HG03571 (cell line): ENCODE measurements around the gene MZT2B.
A peak's percentile ranks its signal among the peaks of the same experiment; 100 is the strongest.
"Not testable (repeated sequence)": the region's sequence is repeated elsewhere in the genome, so short reads cannot be mapped to it uniquely, and the experiment has no call there.

Experiments used
- ATAC-seq: cut with Tn5 transposase; IDR thresholded peaks from one replicate; pipeline ENCODE4 v1.9.1; 2021; ENCODE audit not compliant: unreplicated experiment

Gene MZT2B, protein sequence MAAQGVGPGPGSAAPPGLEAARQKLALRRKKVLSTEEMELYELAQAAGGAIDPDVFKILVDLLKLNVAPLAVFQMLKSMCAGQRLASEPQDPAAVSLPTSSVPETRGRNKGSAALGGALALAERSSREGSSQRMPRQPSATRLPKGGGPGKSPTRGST

DNA sequence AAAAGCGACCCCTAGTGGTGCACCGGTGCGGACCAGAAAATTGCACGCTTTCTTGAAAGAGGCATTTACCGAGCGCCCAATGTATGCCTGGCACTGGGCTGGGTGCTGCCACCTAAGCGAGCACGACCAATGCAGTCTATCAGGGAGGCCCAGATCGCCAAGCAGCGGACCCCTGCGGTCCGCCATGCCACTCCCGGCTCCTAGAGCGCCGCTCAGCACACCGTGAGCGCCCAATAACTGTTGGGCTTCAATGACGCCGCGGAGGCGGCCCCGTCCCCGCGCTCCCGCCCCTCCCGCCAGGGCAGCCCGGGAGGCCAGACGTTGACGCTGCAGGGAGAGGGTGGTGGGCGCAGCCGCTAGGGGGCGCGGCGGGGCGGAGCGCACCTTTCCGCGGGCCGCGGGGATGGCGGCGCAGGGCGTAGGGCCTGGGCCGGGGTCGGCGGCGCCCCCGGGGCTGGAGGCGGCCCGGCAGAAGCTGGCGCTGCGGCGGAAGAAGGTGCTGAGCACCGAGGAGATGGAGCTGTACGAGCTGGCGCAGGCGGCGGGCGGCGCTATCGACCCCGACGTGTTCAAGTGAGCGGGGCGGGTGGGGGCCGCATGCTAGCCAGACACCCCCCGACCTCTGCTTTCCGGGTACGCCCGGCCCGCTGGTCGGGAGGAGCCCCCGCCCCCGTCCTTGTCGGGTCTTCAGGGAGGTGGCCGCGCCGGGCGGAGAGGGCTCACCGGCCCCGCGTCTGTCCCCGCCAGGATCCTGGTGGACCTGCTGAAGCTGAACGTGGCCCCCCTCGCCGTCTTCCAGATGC is at the start of gene MZT2B:
Gene MZT2B, plus strand, starts transcription at position 383 of the 803 bp plus-strand sequence. Its CDS starts 21 bp downstream, at position 404.
- ATAC-seq = peak; percentile 86

DNA sequence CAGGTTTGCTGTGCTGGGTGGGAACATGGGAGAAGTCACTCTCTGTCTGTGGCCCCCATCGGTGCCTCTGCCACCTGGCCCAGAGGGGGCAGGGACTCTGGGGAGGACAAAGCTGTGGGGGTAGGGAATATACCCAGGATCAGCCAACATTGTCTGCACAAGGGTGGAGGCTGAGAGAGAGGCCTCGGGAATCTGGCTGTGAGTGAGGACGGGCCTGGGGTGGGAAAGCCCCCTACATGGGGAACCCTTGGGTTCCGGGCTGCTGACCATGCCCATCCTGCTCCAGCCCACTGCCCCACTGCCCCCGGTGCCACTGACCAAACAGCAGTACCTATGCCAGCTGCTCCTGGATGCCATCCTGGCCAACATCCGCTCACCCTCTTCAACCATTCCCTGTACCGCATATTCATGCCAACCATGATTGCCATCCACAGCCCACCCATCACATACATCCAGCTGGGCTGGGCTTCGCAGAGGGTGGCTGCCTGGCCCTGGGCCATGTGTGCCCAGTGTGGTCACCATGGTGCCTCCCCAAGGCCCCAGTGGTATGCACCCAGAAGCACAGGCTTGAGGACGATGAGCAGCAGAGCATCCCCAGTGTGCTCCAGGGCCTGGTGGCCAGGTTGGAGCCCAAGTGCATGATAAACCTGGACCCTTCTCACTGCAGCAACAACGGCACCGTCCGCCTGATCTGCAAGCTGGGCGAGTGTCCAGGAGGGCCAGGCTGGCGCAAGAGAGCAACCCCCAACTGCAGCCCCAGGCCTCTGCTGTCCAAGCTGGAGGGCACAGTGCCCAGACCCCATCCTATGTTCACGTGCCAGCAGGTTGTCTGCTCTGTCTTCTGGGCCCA is 46.1 kb upstream of the MZT2B start:
- no peak for ATAC-seq

DNA sequence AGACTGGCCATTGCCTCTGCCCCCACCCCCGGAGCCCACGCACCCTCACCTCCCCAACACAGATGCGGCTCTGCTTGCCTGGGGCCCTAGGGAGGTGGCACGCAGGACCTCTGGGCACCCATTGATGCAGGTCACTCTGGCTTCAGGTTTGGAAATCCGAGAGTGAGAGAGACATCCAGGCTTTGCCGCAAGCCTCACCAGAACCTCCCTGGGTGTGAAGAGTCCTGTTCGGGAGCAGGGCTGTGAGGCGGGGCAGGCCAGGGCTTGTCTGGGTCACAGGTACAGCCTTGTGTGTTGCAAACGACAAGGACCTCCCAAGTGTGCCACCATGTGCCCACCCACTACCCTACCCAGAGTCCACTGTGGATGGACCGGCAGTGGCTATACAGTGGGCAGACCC is 45.5 kb upstream of the MZT2B start:
- not testable (repeated sequence) for ATAC-seq

DNA sequence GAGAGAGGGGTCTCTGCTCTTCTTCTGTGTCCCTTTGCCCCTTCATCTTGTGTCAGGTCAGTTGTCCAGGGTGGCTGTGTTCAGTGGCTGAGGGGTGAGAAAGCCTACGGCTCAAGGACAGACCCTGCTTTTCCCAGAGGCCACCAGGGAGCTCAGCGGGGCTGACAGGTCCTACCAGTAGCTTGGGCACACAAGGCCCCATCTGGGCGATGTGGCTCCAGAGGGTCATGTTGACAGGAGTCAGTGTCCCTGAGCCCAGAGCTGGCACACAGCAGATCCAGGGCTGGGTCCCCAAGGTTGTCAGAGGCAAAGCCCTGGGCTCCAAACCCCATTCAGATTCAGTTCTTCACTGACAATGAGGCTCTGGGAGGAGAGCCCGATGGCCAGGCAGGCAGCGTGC is 44.9 kb upstream of the MZT2B start:
- ATAC-seq = not testable (repeated sequence)

DNA sequence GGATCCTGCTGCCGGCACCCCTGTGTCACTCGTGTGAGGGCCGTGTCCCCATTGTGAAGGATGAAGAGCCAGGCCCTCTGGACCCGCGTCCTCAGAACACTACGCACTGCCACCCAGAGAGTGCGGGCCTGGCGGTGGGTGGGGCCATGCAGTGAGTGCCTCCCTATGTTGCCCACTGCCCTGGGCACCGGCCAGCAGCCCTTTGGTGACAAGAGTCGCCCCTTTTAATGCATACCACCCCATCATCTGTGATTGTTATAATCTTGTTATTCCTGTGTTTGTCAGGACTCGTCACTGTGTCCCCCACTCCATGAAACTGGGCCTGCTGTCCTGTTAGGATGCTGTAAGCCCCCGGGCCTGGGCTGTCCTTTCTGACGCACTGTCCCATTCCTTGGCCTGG is 43.7 kb upstream of the MZT2B start:
- ATAC-seq = not testable (repeated sequence)

DNA sequence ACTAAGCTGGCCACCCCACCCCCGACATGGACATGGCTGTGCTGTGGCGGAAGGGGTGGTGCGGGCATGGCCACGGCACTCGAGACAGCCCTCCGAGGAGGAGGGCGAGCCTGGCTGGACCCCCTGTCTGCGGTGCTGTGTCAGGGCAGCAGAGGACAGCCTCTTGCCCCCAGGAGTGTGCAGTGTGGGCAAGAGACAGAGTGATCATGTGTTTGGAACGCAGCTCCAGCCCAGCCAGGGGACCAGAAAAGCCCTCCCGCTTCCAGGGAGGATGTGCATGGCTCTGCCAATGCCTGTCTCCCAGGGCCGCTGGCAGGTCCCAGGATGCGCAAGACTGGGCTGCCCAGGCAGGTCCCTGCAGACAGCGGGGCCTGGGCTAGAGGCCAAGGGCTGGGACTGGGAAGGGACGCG is 43.2 kb upstream of the MZT2B start:
- not testable (repeated sequence) for ATAC-seq

DNA sequence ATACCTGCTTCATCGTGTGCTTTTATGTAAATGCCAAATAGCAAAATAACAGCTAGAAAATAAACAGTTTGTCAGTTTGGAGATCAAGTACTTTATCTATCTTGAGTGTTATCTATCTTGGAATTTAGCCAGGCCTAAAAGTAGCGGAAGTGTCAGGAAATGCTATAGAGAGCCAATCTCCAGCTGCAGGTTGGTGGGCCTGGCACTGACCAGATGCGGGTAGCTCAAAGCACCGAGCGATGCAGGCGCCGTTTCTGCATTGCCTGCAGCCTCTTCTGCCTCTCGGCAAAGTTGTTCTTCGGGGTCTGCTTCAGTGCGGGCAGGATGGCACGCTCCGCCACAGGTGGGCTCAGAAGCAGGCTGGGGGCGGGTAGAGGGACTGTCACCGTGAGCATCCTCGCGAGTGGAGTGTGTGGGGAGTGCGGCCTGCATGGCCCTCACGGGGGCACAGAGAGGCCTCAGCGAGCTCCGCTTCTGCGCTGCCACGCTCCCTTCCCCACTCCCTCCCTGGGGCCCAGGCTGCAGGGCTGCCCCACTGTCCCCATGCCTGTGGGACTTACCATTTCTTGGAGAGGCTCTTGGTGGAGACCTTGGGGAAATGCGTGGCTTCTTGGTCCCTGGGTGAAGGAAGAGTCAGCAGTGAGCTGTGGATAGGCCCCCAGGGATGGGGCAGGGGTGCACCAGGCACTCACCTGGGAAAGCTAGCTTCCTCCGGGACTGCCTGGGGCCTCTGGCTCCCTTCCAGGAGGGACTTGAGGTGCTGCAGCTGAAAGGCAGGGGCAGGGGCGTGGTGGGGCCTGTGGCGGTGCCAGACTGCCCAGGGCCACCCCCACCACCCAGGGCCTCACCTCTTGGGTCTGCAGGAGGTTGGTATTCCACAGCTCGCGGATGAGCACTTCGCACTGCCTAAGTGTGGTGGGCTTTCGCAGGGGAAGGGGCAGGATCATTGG is 42.5 kb upstream of the MZT2B start:
- ATAC-seq = not testable (repeated sequence)

DNA sequence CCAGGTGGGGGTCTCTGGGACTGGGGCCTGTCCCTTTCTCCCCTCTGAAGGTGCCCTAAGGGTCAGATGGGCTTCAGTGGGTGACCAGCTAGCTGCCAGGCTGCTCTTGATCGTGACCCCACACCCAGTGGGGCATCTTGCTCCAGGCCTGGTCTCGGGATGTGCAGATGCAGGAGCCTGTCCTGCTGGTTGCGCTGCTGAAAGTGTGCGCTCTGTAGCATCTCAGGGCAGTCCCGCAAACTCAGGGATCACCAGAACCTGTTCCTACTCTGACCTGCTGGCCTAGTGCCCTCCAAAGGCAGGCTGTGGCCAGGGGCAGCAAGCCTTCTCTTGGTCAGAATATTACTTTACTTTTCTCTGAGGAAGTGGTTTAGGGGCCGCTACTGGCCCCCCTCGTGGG is 41.5 kb upstream of the MZT2B start:
- ATAC-seq = not testable (repeated sequence)

DNA sequence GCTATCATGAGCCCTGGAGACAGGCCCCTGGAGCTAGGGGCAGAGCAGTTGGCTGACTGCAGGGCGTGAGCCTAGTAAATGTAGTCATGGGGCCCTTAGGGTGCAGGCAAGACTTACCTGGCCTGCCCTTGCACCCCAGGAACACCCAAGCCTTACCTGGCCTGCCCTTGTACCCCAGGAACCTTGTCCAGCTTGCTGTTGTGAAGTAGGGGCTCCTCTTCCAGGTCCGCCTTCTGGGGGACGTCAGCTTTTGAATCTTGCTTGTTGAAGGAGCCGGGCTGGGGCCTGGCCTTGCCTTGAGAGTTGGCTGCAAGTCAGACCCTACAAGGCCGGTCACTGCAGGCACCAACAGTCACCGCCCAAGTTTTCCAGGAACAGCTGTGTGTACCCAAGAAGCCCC is 41.1 kb upstream of the MZT2B start:
- ATAC-seq = not testable (repeated sequence)

DNA sequence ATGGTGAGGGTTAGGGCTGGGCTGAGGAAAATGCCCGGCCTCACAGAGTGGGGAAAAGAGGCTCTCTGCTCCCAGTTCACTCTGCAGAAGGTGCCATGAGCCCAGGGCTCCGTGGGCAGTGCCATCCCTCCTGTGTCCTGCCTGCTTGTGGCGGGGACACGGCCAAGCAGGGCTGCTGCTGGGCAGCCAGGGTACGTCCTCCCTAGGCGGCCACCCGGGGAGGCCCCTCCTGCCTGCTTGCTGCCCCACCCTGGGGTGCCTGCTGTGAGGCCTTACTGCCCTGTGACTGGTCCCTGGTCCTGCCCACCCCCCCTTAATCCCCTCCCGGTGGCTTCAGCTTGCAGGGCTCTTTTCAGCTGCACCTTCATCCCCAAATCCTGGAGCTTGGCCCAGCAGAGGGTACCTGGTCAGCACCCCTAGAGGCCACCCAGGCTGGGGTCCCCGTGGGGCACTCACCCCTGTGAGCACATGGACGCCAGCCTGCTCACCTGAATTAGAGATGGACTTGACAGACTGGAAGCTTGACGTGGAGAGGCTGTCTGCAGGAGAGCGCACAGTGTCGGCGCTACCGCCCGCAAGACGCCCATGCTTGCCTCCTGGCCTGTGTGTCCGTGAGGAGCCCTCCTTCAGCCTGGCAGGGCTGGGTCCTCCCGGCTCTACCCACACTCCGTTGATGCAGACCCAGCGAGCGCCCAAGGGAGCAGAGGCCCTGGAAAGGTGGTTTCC is 40.3 kb upstream of the MZT2B start:
- ATAC-seq = not testable (repeated sequence)

DNA sequence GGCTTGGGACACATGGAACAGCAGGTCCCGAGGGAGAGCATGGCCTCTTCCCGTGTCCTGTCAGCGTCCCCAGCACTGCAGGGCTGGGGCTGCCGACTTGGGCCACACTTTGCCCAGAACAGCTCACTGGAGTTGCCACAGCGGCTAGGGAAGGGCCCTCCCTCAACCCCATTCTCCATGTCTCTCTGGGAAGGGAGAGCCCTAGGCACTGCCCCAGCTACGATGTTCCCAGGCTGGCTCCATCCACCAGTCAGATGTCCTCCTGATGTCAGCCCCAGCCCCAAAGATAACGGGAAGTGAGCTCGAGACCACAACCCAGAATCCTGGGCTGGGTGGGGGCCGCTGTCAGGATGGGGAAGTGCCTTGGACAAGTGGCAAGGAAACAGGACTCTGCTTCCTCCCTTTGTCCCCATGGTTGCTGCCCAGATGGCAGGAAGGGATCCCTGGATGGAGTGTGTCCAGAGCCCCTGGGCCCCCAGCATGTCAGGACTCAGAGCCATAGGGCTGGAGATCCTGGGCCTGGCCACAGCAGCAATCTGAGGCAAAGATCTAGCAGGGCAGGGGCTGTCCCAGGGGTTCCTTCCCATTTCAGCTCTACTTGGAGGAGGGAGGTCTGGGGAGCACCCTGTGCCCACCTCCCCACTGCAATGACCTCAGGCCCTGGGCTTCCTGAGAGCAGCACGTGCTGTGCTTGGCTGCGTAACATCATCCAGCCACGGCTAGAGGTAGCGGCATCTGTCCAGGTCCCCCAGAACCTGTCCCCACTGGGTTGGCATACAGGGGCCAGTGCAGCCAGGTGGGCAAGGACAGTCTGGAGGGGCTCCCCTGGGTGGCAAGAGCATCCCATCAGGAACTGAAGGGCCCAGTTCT is 39.4 kb upstream of the MZT2B start:
- not testable (repeated sequence) for ATAC-seq

DNA sequence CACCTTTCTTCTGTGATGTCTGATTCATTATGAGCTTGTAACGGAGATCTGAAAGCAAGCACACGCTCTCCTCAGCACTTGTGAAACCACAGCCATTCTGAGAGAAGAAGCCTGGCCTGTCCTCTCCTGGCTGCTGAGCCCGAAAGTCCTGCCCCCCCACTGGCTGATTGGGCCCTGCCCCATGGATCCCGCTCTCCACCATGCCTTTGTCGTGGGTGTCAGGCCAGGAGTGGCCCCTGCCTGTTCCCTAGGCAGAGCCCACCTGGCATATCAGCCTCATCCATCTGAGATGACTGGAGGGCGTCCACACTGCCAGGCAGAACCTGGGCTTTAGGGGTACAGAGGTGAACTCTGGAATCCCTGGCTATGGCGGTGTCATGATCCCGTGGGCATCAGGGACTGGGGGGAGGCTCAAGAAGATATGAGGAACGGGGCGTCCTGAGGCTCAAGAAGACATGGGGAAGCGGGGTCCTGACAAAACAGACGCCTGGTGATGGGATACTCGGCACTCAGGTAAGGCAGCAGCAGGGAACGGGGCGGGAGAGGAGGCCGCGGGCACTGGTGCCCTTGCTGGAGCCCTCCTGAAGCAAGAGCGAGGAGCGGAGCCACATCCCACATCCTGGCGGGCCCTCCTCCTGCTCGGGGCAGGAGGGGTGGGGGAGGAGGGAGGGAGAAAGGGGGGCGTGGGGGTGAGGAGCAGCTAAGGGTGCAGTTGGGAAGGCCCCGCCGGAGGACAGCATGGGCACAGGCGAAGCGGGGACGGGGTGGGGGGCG is 38.6 kb upstream of the MZT2B start:
- ATAC-seq = not testable (repeated sequence)

DNA sequence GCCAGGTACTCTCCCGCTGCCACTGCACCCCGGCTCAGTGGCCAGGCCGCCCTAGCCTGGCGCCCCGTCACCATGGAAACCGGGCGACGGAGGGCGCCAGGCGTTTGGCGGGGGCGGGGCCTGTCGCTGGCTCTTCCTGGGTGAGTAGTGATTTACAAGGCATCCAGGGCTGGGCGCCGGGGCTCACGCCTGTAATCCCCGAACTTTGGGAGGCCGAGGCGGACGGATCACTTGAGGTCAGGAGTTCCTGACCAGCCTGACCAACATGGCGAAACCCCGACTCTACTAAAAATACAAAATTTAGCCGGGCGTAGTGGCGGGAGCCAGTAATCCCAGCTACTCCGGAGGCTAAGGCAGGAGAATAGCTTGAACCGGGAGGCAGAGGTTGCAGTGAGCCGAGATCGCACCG is 37.1 kb upstream of the MZT2B start, which contains the start of gene CCDC74B:
Gene CCDC74B, minus strand, starts transcription at position 107 of the 409 bp plus-strand sequence. CDS start 116 bp downstream, outside the sequence.
- peak; percentile 77 for ATAC-seq

DNA sequence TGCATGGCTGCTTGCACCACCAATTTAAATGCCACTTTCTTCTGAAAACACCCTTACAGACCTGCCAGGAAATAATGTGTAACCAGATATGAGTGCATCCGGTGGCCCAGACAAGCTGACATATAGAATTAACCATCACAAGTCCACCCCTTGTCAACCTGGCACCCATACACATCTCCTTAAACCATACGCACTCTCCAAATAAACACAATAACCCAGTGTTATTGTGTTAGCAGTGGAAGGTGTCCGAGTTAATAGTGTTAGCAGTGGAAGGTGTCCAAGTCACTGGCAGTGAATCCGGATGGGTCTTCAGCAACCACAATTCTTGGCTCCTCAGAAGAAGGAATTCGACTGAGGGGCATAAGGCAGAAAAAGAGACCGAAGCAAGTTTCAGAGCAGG is 33.5 kb upstream of the MZT2B start:
- not testable (repeated sequence) for ATAC-seq

DNA sequence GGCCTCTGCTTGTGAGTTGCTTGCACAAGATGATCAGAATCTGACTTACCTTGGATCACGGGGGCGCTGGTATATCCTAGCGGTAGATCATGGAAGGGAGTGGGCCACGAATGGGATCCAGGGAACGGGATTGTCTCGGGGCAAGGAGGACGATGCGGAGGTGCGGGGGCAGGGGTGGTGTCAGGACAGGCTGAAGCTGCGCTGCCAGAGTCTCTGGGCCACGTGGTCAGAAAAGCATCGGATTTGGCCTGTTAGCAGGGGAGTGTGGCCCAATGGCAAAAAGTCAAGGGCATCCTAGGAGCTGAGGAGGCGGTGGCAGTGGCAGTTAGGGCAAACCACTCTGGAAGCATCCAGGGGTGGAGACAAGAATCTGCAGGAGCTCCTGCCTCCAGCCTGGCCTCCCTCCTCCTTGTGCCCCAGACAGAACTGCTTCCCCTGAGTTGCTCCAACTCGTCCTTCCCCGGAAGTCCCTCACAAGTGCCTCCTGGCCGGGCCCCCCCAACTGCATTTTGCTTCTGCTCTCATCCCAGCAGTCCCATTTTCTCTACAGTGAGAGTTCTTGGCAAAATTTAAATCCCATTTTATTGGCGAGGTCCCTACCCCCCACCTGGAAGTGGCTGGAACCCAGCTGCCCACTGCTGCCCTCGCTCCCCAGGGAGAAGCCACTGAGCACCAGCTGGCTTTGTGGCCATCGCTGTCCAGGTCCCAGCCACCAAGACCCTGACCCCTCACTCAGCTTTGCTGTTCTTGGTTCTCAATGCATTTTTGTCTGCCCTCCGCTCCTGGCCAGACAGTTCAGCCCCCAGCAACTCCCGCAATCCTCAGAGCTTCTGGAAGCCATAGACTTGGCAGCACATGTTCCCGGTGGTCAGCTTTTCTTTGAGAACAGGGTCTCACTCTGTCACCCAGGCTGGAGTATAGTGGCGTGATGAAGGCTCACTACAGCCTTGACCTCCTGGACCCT is 31.6 kb upstream of the MZT2B start:
- no peak for ATAC-seq

DNA sequence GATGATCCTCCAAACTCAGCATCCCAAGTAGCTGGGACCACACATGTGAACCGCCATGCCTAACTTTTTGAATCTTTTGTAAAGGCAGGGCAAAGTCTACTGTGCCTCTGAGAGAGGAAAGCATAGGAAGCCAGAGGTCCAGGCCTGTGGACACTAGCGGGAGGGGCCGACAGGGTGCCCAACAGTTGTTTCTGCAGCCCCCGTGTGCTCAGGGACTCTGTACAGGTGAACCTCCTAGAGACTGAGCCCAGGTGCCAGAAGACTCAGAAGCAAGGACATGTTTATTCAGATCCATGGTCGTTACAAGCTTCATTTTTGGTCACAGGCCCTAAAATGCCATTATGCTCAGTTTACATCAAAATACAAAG is 30.9 kb upstream of the MZT2B start:
- ATAC-seq = not testable (repeated sequence)
